ENCODE measurements around the gene APLF. TPM values are rescaled to one million over a fixed set of nuclear protein-coding genes. Genes with fewer than 3 reads are reported as not detected.
A peak's percentile ranks its signal among the peaks of the same experiment; 100 is the strongest.
"Not testable (repeated sequence)": the region's sequence is repeated elsewhere in the genome, so short reads cannot be mapped to it uniquely, and the experiment has no call there.

Gene APLF
- total RNA-seq, 1 donor from 2014 or later, result 2.5 TPM

DNA sequence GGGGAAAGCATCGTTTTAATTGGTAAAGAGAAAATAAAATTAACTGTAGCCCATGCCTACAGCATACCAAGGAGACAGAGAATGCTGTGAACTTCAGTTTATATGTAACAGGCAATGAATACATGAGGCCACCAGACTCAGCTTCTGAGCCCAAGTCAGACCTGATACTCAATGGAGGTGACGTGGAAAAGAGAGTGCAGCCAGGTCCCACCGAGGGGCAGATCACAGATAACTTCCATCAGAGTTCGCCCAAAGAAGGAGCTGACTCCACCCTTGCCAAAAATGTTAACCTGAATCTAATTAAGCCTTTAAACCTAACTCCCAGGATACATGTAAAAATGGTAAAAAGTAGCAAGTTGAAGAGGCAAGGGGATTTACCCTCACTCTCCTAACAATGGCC, 123.8 kb downstream of the APLF start:
- DNase-seq (ENCODE audit: low read depth) (no peak), FAIRE-seq (no peak)
- Histone ChIP-seq H3K9me3 (ENCODE audit: insufficient read depth, low read depth, low read length) (no peaks in the 10 kb centered on the region), H3K79me2 (ENCODE audit: insufficient read depth, low read length) (no peaks in the 10 kb centered on the region), H3K27ac (ENCODE audit: low read depth, low read length) (no peak overlapping the region), H3K4me1 (ENCODE audit: insufficient read depth, low read length) (no peaks in the 10 kb centered on the region), H3K36me3 (ENCODE audit: insufficient read depth, low read length) (no peaks in the 10 kb centered on the region), H3K9ac (ENCODE audit: low read length) (no peak overlapping the region), H3K27me3 (ENCODE audit: insufficient read depth, low read length) (no peaks in the 10 kb centered on the region), H3K4me2 (ENCODE audit: low read length) (no peak overlapping the region), H4K20me1 (ENCODE audit: insufficient read depth, low read length) (no peaks in the 10 kb centered on the region), H2AFZ (ENCODE audit: low read depth, low read length) (no peak overlapping the region), H3K4me3 (ENCODE audit: insufficient read depth, low read depth, low read length) (no peak overlapping the region)
- Mint-ChIP-seq H3K27ac (ENCODE audit: unreplicated experiment) (no peak overlapping the region), H3K9me3 (ENCODE audit: unreplicated experiment) (no peaks in the 10 kb centered on the region), H3K27me3 (ENCODE audit: low read depth, unreplicated experiment) (no peaks in the 10 kb centered on the region), H3K4me1 (ENCODE audit: low read depth, unreplicated experiment) (peaks cover 13% of the 10 kb centered on the region), H3K36me3 (ENCODE audit: low read depth, unreplicated experiment) (no peaks in the 10 kb centered on the region), H3K4me3 (ENCODE audit: unreplicated experiment) (no peak overlapping the region)
- no peak for TF ChIP-seq EZH2 (IDR thresholded peaks at IDR 0.05; ENCODE audit: insufficient read depth, low read length)
- no peak for TF ChIP-seq CTCF (IDR thresholded peaks at IDR 0.05; ENCODE audit: insufficient read depth, low read depth, low read length)

GRCh38 chr2:68594041-68594440, 126.7 kb downstream of the APLF start:
- H3K27ac ChIP-seq (ENCODE audit: low read depth, low read length), result no peak overlapping the region
- no peaks in the 10 kb centered on the region for H3K27me3 Mint-ChIP-seq (ENCODE audit: low read depth, unreplicated experiment)
- no peak overlapping the region for H2AFZ ChIP-seq (ENCODE audit: low read depth, low read length)
- no peaks in the 10 kb centered on the region for H3K27me3 ChIP-seq (ENCODE audit: insufficient read depth, low read length)
- H3K36me3 ChIP-seq (ENCODE audit: insufficient read depth, low read length), result no peaks in the 10 kb centered on the region
- no peak overlapping the region for H3K9ac ChIP-seq (ENCODE audit: low read length)
- no peak overlapping the region for H3K4me3 Mint-ChIP-seq (ENCODE audit: unreplicated experiment)
- no peak for TF ChIP-seq EZH2 (IDR thresholded peaks at IDR 0.05; ENCODE audit: insufficient read depth, low read length)
- no peak for TF ChIP-seq CTCF (IDR thresholded peaks at IDR 0.05; ENCODE audit: insufficient read depth, low read depth, low read length)
- H3K36me3 Mint-ChIP-seq (ENCODE audit: low read depth, unreplicated experiment), result no peaks in the 10 kb centered on the region
- H3K4me2 ChIP-seq (ENCODE audit: low read length), result no peak overlapping the region
- H3K4me3 ChIP-seq (ENCODE audit: insufficient read depth, low read depth, low read length), result no peak overlapping the region
- H3K4me1 ChIP-seq (ENCODE audit: insufficient read depth, low read length), result no peaks in the 10 kb centered on the region
- H3K9me3 Mint-ChIP-seq (ENCODE audit: unreplicated experiment), result peaks cover 3% of the 10 kb centered on the region
- peak overlapping the region; percentile 76 for H3K27ac Mint-ChIP-seq (ENCODE audit: unreplicated experiment)
- H3K9me3 ChIP-seq (ENCODE audit: insufficient read depth, low read depth, low read length), result no peaks in the 10 kb centered on the region
- no peaks in the 10 kb centered on the region for H4K20me1 ChIP-seq (ENCODE audit: insufficient read depth, low read length)
- no peaks in the 10 kb centered on the region for H3K79me2 ChIP-seq (ENCODE audit: insufficient read depth, low read length)
- FAIRE-seq (no peak), DNase-seq (ENCODE audit: low read depth) (no peak)
- peaks cover 13% of the 10 kb centered on the region for H3K4me1 Mint-ChIP-seq (ENCODE audit: low read depth, unreplicated experiment)

DNA sequence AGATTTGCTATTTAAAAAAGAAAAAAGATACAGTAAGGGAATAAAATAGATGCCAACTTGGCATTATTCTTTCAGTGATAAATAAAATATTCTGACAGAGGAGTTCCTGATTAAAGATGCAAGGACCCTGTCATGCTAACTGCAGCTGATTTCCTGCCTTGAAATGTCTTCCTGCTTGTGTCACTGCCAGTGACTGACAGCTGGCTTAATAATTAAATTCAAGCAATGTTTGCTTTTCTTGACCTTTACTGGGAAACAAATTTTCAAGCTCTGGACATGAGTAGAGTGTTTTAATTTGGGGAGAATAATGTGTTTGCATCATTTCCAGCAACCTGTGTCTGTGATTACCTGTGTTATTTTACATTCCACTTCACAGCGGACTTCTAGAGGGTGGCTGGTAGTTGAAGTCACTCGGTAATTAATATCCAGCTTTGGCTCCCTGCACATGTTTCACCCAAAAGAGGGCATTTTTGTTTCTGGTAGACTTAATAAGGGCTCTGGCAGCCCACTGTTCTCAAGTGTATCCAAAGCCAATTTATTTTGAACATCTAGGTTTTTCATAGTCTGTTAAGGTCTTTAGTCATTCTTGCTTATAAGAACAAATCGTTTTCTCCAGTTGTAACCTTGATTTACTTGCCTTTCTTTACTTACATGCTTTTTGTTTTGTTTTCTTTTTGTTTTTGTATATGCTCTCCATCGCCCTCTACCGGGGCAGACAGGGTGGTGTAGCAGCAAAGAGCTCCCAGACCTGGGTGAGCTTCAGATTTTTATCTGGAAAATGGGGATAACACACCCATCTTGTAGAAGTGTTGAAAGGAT, 127.5 kb downstream of the APLF start:
- no peak overlapping the region for H3K27ac Mint-ChIP-seq (ENCODE audit: unreplicated experiment)
- H4K20me1 ChIP-seq (ENCODE audit: insufficient read depth, low read length), result no peaks in the 10 kb centered on the region
- H3K36me3 Mint-ChIP-seq (ENCODE audit: low read depth, unreplicated experiment), result no peaks in the 10 kb centered on the region
- no peaks in the 10 kb centered on the region for H3K4me1 ChIP-seq (ENCODE audit: insufficient read depth, low read length)
- H3K9ac ChIP-seq (ENCODE audit: low read length), result no peak overlapping the region
- no peaks in the 10 kb centered on the region for H3K36me3 ChIP-seq (ENCODE audit: insufficient read depth, low read length)
- no peaks in the 10 kb centered on the region for H3K9me3 ChIP-seq (ENCODE audit: insufficient read depth, low read depth, low read length)
- H2AFZ ChIP-seq (ENCODE audit: low read depth, low read length), result no peak overlapping the region
- H3K79me2 ChIP-seq (ENCODE audit: insufficient read depth, low read length), result no peaks in the 10 kb centered on the region
- peaks cover 13% of the 10 kb centered on the region for H3K4me1 Mint-ChIP-seq (ENCODE audit: low read depth, unreplicated experiment)
- no peaks in the 10 kb centered on the region for H3K27me3 Mint-ChIP-seq (ENCODE audit: low read depth, unreplicated experiment)
- peak; percentile 92 for TF ChIP-seq CTCF (IDR thresholded peaks at IDR 0.05; ENCODE audit: insufficient read depth, low read depth, low read length)
- no peak for TF ChIP-seq EZH2 (IDR thresholded peaks at IDR 0.05; ENCODE audit: insufficient read depth, low read length)
- DNase-seq (ENCODE audit: low read depth), result peak; percentile 11
- no peaks in the 10 kb centered on the region for H3K27me3 ChIP-seq (ENCODE audit: insufficient read depth, low read length)
- FAIRE-seq, result no peak
- H3K27ac ChIP-seq (ENCODE audit: low read depth, low read length), result no peak overlapping the region
- H3K4me3 Mint-ChIP-seq (ENCODE audit: unreplicated experiment), result no peak overlapping the region
- H3K4me3 ChIP-seq (ENCODE audit: insufficient read depth, low read depth, low read length), result no peak overlapping the region
- H3K9me3 Mint-ChIP-seq (ENCODE audit: unreplicated experiment), result peaks cover 9% of the 10 kb centered on the region
- no peak overlapping the region for H3K4me2 ChIP-seq (ENCODE audit: low read length)

GRCh38 chr2:68595493-68595785, 128.1 kb downstream of the APLF start:
- H3K36me3 ChIP-seq (ENCODE audit: insufficient read depth, low read length); H3K4me3 Mint-ChIP-seq (ENCODE audit: unreplicated experiment); FAIRE-seq; H3K4me3 ChIP-seq (ENCODE audit: insufficient read depth, low read depth, low read length); DNase-seq (ENCODE audit: low read depth); H3K27me3 ChIP-seq (ENCODE audit: insufficient read depth, low read length); H3K9ac ChIP-seq (ENCODE audit: low read length); H3K9me3 ChIP-seq (ENCODE audit: insufficient read depth, low read depth, low read length); H3K27ac ChIP-seq (ENCODE audit: low read depth, low read length); H3K79me2 ChIP-seq (ENCODE audit: insufficient read depth, low read length); H3K36me3 Mint-ChIP-seq (ENCODE audit: low read depth, unreplicated experiment); H4K20me1 ChIP-seq (ENCODE audit: insufficient read depth, low read length); H3K4me1 ChIP-seq (ENCODE audit: insufficient read depth, low read length); H3K27ac Mint-ChIP-seq (ENCODE audit: unreplicated experiment); H3K27me3 Mint-ChIP-seq (ENCODE audit: low read depth, unreplicated experiment); H3K4me2 ChIP-seq (ENCODE audit: low read length); H2AFZ ChIP-seq (ENCODE audit: low read depth, low read length): not testable (repeated sequence)
- peaks cover 13% of the 10 kb centered on the region for H3K9me3 Mint-ChIP-seq (ENCODE audit: unreplicated experiment)
- peaks cover 13% of the 10 kb centered on the region for H3K4me1 Mint-ChIP-seq (ENCODE audit: low read depth, unreplicated experiment)
